Esophagus (tissue), 2 donors: ENCODE data around the gene TUBE1. TPM values are rescaled to one million over a fixed set of nuclear protein-coding genes. Genes with fewer than 3 reads are reported as not detected.

ENCODE experiments used
- polyA plus RNA-seq, 2 donors: library from polyadenylated mRNA; stranded (reverse); fragments of 200-250 nt; gene quantifications; one replicate each; pipeline ENCODE4 v1.2.3, GENCODE V29; 2013
- donor health status: healthy with polysubstance abuse.
- donor health status: Bipolar disorder and iron deficiency.

TUBE1 gene
- polyA plus RNA-seq, 2 donors = 6.7 to 8.3 TPM

Other genes starting within 250 kb of the TUBE1 start
- 1 to 10 TPM; 6.7 to 8.4 TPM for gene FYN, start 214.0 kb downstream of the TUBE1 start, polyA plus RNA-seq
- gene CCN6, start 33.4 kb downstream of the TUBE1 start, polyA plus RNA-seq = under 1 TPM in 1 of 2 donors, not detected in 1; 0.02 TPM
- gene FAM229B, start 109 bp upstream of the TUBE1 start, polyA plus RNA-seq = 1 to 10 TPM; 5.4 to 6.2 TPM
- gene LAMA4, start 167.1 kb upstream of the TUBE1 start, polyA plus RNA-seq = 10 to 100 TPM; 10.9 to 13.6 TPM